ENCODE results near the gene ZC3HAV1.

DNA sequence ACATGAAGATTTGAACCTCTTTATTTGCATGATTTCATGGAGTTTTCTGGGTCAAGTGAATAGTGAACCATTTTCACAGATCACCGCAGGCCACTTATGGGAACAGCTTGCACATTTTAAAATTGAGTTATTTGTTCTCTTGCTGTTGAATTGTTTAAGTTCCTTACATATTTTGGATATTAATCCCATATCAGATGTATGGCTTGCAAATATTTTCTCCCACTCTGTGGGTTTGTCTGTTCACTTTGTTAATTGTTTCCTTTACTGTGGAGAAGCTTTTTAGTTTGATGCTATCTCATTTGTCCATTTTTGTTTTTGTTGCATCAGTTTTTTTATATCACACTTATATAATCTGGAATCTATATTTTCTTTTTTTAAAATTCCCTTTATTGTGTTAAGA lies 59.6 kb downstream of the ZC3HAV1 start:
- TF ChIP-seq NCOA1 (CRISPR knock-in tag; IDR thresholded peaks at IDR 0.05) (no peak), FUBP1 (CRISPR knock-in tag; IDR thresholded peaks at IDR 0.05; ENCODE audit: borderline replicate concordance) (no peak), HCFC1 (IDR thresholded peaks at IDR 0.05; ENCODE audit: low read depth, low read length) (no peak)
